Activated gamma-delta T cell (primary cell): ENCODE results near the gene RTL10.

Experiments
- DNase-seq: peaks from one replicate; lab custom pipeline; 2025; lab: John Stamatoyannopoulos, UW

The RTL10 gene

GRCh38 chr22:19823191-19823901 is 31.3 kb downstream of the RTL10 start:
- DNase-seq, result no peak

GRCh38 chr22:19822301-19823117 is 32.2 kb downstream of the RTL10 start:
- no peak for DNase-seq

DNA sequence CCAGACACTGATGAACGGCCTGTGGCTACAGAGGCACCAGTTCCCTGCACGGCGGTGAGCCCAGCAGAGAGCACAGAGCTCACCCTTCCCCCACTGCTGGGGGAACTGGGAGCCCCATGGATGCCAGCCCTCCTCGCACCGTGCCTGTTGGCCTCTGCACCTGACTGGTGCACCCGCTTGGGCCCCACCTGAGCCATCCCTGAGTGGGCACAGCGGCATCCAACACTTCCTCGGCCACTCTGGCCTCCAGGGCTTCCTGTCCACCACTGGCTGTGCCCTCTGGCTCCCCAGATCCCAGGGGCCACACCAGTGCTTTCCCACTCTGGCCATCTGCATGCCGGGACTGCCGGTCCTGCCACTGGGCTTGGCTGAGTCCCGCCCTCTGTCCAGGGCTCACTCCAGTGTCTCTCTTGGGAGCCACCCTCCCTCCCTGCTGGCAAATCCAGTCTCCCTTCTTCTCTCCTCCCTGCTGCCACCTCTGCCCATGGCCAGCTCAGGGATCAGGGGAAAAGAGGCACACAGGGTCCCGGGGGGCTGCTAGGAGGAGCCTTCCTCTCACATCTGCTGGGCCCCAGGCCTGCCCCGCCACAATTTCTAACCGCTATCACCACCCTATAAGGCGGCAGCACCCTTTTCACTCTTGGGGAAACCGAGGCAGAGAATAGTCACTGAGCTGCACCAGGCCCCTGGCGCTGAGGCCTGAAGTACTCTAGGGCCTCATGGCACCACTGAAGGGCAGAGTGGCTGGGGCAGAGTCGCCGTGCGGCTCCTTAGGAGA is 33.0 kb downstream of the RTL10 start:
- no peak for DNase-seq

- DNase-seq, result no peak
These were observed 33.7 kb downstream of the RTL10 start for GRCh38 chr22:19820880-19821522.

DNA sequence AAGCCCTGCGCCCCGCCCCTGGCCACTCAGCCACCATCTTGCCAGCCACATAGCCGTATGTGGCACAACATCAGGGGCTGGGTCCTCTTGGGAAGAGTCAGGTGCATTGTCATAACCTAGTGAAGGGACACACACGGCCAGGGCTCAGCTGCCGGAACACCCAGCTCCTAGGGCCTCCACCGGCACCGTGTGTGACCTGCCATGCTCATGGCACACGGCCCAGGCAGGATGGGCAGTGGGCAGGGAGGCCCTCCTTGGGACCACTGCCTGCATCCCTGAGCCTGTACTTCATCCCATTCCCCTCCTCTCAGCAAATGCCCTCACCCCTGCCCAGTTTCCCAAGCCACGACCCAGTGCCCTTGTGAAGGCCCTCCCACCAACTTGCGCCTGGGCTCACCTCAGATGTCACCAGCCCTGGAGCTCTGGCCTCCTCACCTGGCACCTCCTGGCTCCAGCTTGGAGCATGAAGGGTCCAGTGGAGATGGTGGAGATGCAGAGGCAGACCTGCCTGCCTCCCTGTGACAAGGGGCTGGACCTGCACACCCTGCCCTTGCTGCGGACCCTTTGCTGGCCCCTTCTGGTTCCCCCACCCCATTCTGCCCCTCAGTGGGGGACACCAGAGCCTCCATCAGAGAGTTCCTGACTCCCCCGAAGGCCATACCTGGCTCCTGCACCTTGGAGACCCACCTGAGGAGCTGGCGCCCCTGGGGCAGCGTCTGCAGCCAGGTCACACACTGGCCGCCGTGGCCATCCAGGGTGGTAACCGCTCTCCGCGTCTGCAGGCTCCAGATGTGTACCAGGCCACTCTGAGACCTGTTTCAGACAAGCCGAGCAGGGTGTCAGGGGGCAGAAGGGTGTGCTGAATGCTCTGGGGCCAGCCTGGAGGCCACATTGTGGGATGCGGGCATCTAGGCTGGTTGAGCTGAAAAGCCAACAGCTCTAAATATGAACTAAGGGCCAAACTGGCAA is 34.5 kb downstream of the RTL10 start:
- DNase-seq, result no peak

- no peak for DNase-seq
These were observed 35.3 kb downstream of the RTL10 start for GRCh38 chr22:19819208-19819910.

GRCh38 chr22:19818324-19819207 is 36.1 kb downstream of the RTL10 start:
- no peak for DNase-seq

DNA sequence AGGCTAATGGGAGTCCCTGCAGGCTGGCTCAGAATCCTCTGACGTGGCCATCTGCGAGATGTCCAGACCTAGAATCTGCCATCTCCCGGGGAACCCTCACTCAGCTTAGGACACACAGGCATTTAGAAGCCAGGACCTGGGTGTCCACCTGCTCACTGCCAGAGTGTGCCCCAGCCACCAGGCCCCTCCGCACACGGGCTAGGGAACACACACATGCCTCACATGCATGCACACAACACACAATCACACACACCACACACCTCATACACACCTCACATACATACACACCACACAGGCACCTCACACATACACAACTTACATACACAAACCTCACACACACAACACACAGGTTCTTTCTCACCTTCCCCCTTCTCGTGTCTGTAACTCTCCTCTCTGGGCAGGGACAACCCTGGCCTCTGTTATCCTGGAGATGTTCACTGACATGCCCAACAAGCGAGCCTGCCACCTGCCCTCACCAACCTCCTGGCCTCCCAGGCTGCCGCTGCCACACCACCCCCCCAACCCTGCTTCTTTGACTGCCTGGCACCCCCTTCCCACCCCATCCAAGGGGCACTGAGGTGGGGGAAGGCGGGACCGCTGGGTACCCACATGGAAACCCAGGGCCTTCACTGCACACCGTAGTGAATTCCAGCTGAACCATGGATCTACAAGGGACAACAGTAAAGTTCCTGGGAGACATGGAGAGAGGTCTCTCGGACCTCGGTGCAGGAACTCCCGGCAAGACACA is 38.1 kb downstream of the RTL10 start:
- DNase-seq, result no peak

GRCh38 chr22:19815823-19816290 is 38.8 kb downstream of the RTL10 start:
- DNase-seq, result no peak

GRCh38 chr22:19815093-19815822 is 39.4 kb downstream of the RTL10 start:
- DNase-seq, result no peak

DNA sequence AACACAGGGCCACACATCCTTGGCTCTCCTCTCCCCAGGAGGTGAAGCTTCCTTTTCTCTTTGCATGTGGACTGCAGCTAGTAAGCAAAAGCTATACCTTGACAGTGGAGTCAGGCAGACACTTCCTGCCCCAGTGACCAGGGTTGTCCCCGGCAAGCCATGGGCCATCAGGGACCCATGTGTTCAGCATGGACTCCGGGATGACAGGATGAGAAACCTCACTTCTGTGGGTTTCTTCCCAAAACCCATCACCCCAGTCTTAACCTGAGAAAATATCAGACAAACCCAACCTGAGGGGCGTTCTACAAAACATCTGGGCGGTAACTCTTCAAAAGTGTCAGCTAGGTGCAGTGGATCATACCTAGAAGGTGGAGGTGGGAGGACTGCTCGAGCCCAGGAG is 40.2 kb downstream of the RTL10 start:
- no peak for DNase-seq

- no peak for DNase-seq
These were observed 41.8 kb downstream of the RTL10 start for GRCh38 chr22:19812910-19813309.

- no peak for DNase-seq
These were observed 42.6 kb downstream of the RTL10 start for GRCh38 chr22:19811811-19812771.

DNA sequence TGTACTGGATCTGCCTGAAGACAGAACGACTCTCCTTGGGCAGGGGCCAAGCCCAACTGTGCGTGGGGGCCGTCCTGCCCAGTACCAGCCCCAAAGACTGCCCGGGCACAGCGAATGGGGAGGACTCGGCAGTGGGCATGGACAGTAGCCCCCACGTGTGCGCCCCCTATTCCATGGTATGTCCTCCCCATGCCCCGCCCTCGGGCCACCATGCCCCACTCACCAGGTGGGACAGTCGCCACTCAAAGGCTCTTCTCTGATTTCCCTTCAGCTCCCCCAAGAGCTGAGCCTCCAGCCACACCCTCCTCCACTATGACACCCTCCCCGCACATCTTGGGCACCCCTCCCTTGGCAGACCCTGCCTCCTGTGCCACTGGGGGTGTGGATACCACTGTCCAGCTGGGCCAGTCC is 43.5 kb downstream of the RTL10 start:
- DNase-seq, result no peak

GRCh38 chr22:19810381-19811201 is 44.1 kb downstream of the RTL10 start:
- DNase-seq, result no peak

DNA sequence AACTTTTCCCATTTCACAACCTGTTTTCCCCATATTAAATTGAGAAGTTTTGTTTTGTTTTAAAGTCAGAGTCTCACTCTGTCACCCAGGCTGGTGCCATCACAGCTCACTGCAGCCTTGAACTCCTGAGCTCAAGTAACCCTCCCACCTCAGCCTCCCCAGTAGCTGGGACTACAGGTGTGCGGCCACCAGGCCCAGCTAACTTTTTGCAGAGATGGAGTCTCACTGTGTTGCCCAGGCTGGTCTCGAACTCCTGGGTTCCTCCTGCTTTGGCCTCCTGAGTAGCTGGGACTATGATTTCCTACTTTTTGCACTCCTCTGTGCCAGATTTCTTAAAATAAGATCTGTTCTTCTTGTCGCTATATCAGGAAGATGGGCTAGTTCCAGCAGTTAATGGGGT is 44.9 kb downstream of the RTL10 start:
- DNase-seq, result no peak
